GM21529 (cell line): ENCODE results near the gene WSB2.

Experiments
- ATAC-seq: cut with Tn5 transposase; IDR thresholded peaks from one replicate; pipeline ENCODE4 v1.9.1; 2021; ENCODE audit not compliant: unreplicated experiment

Gene WSB2

GRCh38 chr12:118061873-118062843 is 1.2 kb upstream of the WSB2 start:
- no peak for ATAC-seq

DNA sequence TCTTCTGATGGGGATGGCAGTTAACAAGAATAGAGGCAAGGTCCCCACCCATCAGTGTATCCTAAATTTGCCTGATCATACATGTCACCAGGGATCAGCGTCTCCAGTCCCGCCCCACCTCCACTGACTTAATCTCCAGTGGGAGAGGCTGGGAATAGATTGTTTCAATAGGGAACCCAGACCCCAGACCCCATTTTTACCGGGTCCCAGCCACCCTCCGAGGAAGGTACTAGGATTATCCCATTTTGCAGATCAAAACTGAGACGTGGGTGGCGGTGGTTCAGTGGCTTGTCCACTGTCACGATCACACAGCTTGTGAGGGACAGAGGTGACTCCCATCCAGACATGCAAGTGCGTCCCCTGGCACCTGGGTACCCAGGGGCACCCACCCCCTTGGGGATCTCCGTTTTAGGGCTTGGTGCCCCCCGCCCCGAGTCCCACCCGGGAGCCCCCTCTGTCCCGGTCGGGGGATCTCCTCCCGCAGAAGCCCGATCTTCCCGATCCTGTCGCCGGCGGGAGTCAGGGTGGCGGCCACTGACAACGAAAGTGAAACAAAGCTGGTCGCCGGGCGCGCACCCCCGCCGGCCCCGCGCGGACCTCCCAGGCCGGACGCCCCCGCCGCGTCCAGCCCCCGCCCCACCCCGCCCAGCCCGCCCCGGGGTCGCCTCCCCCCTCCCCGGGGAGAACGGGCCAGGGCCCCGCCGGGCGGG is 523 bp downstream of the WSB2 start:
- ATAC-seq = no peak

DNA sequence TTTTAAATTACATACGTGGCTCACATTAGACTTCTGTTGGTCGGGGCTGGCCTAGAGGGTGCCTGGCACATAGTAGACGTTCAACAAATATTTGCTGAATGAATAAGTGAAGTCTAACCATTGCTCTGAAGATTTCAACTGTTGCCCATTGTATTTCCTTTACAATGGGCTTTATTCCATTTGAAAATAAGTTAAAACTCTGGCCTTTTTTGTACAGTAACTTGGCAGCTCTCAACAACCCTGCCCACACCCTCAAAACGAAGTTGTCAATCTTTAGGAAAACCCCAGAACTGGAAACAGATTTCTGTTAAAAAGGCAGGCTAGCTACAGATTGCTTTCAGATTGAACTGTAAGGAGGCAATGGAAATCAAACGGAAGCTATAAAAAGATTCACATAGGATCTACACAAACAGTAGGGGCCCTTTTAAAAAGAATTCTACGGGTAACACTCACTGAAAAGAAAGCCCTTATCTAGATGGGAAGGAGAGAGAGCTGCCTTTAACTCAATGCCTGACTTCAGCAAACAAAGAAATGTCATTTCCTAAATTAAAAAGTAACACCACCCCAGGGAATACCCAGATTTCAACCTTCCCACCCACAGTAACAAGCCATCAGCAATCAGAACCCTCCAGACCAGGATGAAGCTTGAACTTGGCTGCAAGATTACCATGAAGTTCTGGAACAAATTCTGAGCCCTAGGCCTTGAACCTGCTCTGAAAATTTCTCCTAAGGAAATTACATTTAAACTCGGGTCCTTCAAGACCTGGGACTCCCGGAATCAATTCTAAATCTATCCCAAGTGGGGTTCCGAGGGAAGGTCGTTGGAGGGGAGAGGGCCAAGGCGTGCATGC is 1.4 kb downstream of the WSB2 start:
- no peak for ATAC-seq

DNA sequence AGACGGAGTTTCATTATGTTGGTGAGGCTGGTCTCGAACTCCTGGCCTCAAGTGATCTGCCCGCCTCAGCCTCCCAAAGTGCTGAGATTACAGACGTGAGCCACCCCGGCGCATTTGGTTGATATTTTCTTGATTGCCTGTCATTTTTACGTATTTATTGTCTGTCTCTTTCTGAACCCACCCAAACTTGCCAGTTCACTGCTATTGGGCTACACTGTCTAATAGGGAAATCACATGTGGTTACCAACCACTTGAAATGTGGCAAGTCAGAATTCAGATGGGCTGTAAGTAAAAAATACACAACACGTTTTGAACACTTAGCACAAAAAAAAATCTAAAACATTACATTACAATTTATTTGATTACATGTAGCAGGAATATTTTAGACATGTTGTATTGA is 2.1 kb downstream of the WSB2 start:
- no peak for ATAC-seq

GRCh38 chr12:118058227-118058626 is 2.8 kb downstream of the WSB2 start:
- no peak for ATAC-seq

GRCh38 chr12:118055865-118056773 is 4.9 kb downstream of the WSB2 start:
- no peak for ATAC-seq

DNA sequence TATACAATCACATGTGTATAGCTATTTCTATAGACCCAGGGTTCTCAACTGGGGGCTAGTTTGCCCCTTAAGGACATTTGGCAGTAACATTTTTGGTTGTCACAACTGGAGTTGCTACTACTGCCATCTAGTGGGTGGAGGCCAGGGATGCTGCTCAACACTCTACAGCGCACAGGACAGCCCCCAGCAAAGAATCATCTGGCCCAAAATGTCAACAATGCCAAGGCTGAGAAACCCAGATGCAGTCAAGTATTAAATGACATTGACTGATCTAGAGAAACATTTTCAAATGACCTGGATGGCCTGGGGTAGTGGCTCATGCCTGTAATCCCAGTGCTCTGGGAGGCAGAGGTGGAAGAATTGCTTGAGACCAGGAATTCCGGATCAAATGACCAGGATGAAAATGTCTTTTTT is 5.8 kb downstream of the WSB2 start:
- no peak for ATAC-seq

GRCh38 chr12:118053071-118053985 is 7.7 kb downstream of the WSB2 start:
- ATAC-seq = no peak

GRCh38 chr12:118052324-118053070 is 8.5 kb downstream of the WSB2 start:
- ATAC-seq = no peak

DNA sequence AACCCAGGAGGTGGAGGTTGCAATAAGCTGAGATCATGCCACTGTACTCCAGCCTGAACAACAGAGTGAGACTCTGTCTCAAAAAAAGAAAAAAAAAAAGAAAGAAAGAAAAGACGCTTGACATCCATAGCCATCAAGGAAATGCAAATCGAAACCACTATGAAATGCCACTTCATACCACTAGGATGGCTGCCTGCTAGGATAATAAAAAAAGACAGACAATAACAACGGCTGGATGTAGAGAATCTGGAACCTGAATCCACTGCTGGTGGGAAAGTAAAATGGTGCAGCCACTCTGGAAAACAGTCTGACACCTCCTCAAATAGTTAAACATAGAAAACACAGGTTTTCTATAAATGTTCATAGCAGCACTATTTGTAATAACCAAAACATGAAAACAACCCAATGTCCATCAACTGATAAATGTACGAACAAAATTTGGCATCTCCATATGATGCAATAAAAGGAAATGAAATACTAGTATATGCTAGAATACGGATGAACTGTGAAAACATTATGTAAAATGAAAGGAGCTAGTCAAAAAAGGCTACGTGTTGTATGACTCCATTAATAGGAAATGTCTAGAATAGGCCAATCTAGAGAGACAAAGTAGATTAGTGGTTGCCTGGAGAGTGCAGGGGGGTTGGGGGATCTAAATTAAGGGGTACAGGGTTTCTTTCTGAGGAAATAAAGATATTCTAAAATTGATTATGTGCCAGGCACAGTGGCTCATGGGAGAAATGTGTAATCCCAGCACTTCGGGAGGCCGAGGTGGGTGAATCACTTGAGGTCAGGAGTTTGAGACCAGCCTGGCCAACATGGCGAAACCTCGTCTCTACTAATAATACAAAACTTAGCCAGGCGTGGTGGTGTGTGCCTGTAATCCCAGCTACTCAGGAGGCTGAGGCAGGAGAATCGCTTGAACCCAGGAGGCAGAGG is 9.7 kb downstream of the WSB2 start:
- no peak for ATAC-seq

DNA sequence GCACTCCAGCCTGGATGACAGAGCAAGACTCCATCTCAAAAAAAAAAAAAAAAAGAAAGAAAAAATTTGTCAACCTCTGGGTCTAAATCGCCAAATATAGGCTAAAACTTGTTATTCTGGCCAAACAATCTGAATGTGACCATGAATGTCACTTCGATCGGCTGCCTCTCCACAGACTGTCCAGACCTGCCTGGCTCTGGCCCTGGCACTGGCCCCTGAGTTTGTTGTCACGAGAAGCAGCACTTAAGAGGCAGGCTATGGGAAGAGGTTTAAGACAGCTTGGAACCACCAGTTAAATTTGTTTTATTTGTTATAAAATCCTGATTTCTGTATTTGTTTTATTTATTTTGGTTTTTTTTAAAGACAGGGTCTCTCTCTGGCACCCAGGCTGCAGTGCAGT is 14.5 kb downstream of the WSB2 start:
- ATAC-seq = no peak

- no peak for ATAC-seq
Observed at GRCh38 chr12:118044577-118044976, 16.4 kb downstream of the WSB2 start.

DNA sequence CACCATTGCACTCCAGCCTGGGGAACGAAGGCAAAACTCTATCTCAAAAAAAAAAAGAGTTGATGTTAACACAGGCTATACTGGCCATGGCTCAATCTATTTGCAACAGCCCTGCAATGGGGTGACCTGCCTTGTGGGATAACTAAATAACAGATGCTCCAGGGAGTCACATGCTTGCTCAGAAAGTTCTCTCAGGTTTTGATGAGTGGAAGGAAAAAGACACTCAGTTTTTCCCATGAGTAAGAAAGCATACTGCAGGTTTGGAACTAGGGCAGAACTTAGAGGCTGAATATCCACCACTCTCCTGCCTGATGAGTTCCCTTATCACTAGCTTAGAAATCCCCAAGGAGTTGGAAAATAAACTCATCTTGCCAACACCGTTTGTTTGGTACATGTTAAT is 16.9 kb downstream of the WSB2 start:
- ATAC-seq = no peak

GRCh38 chr12:118042091-118042490 is 18.9 kb downstream of the WSB2 start:
- ATAC-seq = no peak

- ATAC-seq = no peak
Observed at GRCh38 chr12:118038137-118038536, 22.8 kb downstream of the WSB2 start.

- no peak for ATAC-seq
Observed at GRCh38 chr12:118036672-118037411, 24.1 kb downstream of the WSB2 start.
